ENCODE data around the gene FCRL4.
A peak's percentile ranks its signal among the peaks of the same experiment; 100 is the strongest.
"Not testable (repeated sequence)": the region's sequence is repeated elsewhere in the genome, so short reads cannot be mapped to it uniquely, and the experiment has no call there.

Gene FCRL4

GRCh38 chr1:157558119-157558518 lies 39.8 kb downstream of the FCRL4 start:
- no peaks in the 10 kb centered on the region for H3K9me2 ChIP-seq (replicated peaks; ENCODE audit: low read depth, low read length)
- no peaks in the 10 kb centered on the region for H3K9me3 ChIP-seq (ENCODE audit: insufficient read depth, low read depth, low read length)
- no peak overlapping the region for H3K4me2 ChIP-seq (ENCODE audit: low read depth, low read length, poor library complexity, severe bottlenecking)
- H3K4me3 ChIP-seq (ENCODE audit: low read length, poor library complexity, severe bottlenecking) = no peak overlapping the region
- no peak overlapping the region for H3K9ac ChIP-seq (ENCODE audit: low read depth, low read length, poor library complexity, severe bottlenecking)
- H3K36me3 ChIP-seq (ENCODE audit: insufficient read depth, low read length) = no peaks in the 10 kb centered on the region
- peaks cover 18% of the 10 kb centered on the region for H3K4me1 ChIP-seq (ENCODE audit: insufficient read depth, low read length, poor library complexity, severe bottlenecking)
- no peaks in the 10 kb centered on the region for H4K20me1 ChIP-seq (ENCODE audit: insufficient read depth, low read length, poor library complexity, severe bottlenecking)
- H3F3A ChIP-seq (ENCODE audit: low read depth) = peaks cover 8% of the 10 kb centered on the region
- H2AFZ ChIP-seq (ENCODE audit: low read length) = peak overlapping the region; percentile 17; the same call in 1 of the 2 replicates
- H3K79me2 ChIP-seq (ENCODE audit: insufficient read depth, low read length) = no peaks in the 10 kb centered on the region
- TF ChIP-seq EZH2phosphoT487 (IDR thresholded peaks at IDR 0.05; ENCODE audit: borderline replicate concordance) (no peak), CTCF (conservative IDR thresholded peaks at IDR 0.05; ENCODE audit: low read length) (no peak)
- H3K27me3 ChIP-seq (ENCODE audit: insufficient read depth, low read length, poor library complexity, severe bottlenecking) = no peaks in the 10 kb centered on the region

- no peaks in the 10 kb centered on the region for H3K27me3 ChIP-seq (ENCODE audit: insufficient read depth, low read length, poor library complexity, severe bottlenecking)
- no peak within 1 kb of the TSS for H3K9ac ChIP-seq (ENCODE audit: low read depth, low read length, poor library complexity, severe bottlenecking)
- no peaks in the 10 kb centered on the region for H3K36me3 ChIP-seq (ENCODE audit: insufficient read depth, low read length)
- H3K9me2 ChIP-seq (replicated peaks; ENCODE audit: low read depth, low read length) = no peaks in the 10 kb centered on the region
- TF ChIP-seq CTCF (conservative IDR thresholded peaks at IDR 0.05; ENCODE audit: low read length) (no peak), EZH2phosphoT487 (IDR thresholded peaks at IDR 0.05; ENCODE audit: borderline replicate concordance) (no peak)
- H3K4me2 ChIP-seq (ENCODE audit: low read depth, low read length, poor library complexity, severe bottlenecking) = no peak within 1 kb of the TSS
- H3K4me3 ChIP-seq (ENCODE audit: low read length, poor library complexity, severe bottlenecking) = no peak within 1 kb of the TSS
- no peak within 1 kb of the TSS for H2AFZ ChIP-seq (ENCODE audit: low read length)
- H4K20me1 ChIP-seq (ENCODE audit: insufficient read depth, low read length, poor library complexity, severe bottlenecking) = no peaks in the 10 kb centered on the region
- peaks cover 11% of the 10 kb centered on the region for H3K4me1 ChIP-seq (ENCODE audit: insufficient read depth, low read length, poor library complexity, severe bottlenecking)
- no peaks in the 10 kb centered on the region for H3F3A ChIP-seq (ENCODE audit: low read depth)
- no peaks in the 10 kb centered on the region for H3K79me2 ChIP-seq (ENCODE audit: insufficient read depth, low read length)
- no peaks in the 10 kb centered on the region for H3K9me3 ChIP-seq (ENCODE audit: insufficient read depth, low read depth, low read length)
Measured at GRCh38 chr1:157551694-157552693, 45.9 kb downstream of the FCRL4 start, which contains the start of gene FCRL5. Gene FCRL5, minus strand, starts transcription at chr1:157552515. Its CDS starts 153 bp downstream, at chr1:157552362.

- H4K20me1 ChIP-seq (ENCODE audit: insufficient read depth, low read length, poor library complexity, severe bottlenecking); H3K36me3 ChIP-seq (ENCODE audit: insufficient read depth, low read length); H3K9me2 ChIP-seq (replicated peaks; ENCODE audit: low read depth, low read length); H3K79me2 ChIP-seq (ENCODE audit: insufficient read depth, low read length); H3K4me3 ChIP-seq (ENCODE audit: low read length, poor library complexity, severe bottlenecking); H3F3A ChIP-seq (ENCODE audit: low read depth); H3K4me2 ChIP-seq (ENCODE audit: low read depth, low read length, poor library complexity, severe bottlenecking); H3K9ac ChIP-seq (ENCODE audit: low read depth, low read length, poor library complexity, severe bottlenecking); H3K9me3 ChIP-seq (ENCODE audit: insufficient read depth, low read depth, low read length); H2AFZ ChIP-seq (ENCODE audit: low read length); H3K27me3 ChIP-seq (ENCODE audit: insufficient read depth, low read length, poor library complexity, severe bottlenecking): not testable (repeated sequence)
- H3K4me1 ChIP-seq (ENCODE audit: insufficient read depth, low read length, poor library complexity, severe bottlenecking) = peaks cover 11% of the 10 kb centered on the region
Measured at GRCh38 chr1:157548081-157548480, 49.8 kb downstream of the FCRL4 start.

Measured in Loucy (cell line).